Kidney (tissue), 14 donors: ENCODE results near the gene RASGRF1. TPM values are rescaled to one million over a fixed set of nuclear protein-coding genes. Genes with fewer than 3 reads are reported as not detected.

Experiments used
- DNase-seq, 5 donors: peaks; one replicate each; pipeline ENCODE4 v3.0.0-alpha.2; 2013 to 2020
- FAIRE-seq: peaks from 2 replicates; lab custom pipeline; 2012; peaks lifted over from hg19 to GRCh38; lab: Jason Lieb, UNC
- H3K27ac ChIP-seq, 2 donors: one replicate each; pipeline ENCODE4 v1.7.0; 2013; ENCODE audit warnings: low read depth in 2 of 2, low read length in 2 of 2, inconsistent platforms in 1 of 2
- H3K27me3 ChIP-seq: one replicate; pipeline ENCODE4 v1.7.1; 2013; ENCODE audit warnings: low read length, inconsistent platforms; ENCODE audit not compliant: control insufficient read depth, insufficient read depth
- H3K36me3 ChIP-seq, 3 donors: one replicate each; pipeline versions ENCODE4 v1.7.0 to v1.7.1; 2013; ENCODE audit warnings: low read length in 3 of 3, control low read depth in 1 of 3, inconsistent platforms in 1 of 3; ENCODE audit not compliant: insufficient read depth in 3 of 3, control insufficient read depth in 2 of 3
- H3K4me1 ChIP-seq, 3 donors: one replicate each; pipeline versions ENCODE4 v1.7.0 to v1.7.1; 2013; ENCODE audit warnings: low read length in 3 of 3, inconsistent platforms in 1 of 3, low read depth in 1 of 3; ENCODE audit not compliant: control insufficient read depth in 2 of 3, insufficient read depth in 2 of 3
- H3K4me3 ChIP-seq, 3 donors: one replicate each; pipeline versions ENCODE4 v1.7.0 to v1.8.1; 2013; ENCODE audit warnings: low read length in 3 of 3, control low read depth in 1 of 3, inconsistent platforms in 1 of 3
- H3K9ac ChIP-seq, 3 donors: one replicate each; pipeline versions ENCODE4 v1.7.0 to v1.7.1; 2013; ENCODE audit warnings: low read length in 3 of 3, control low read depth in 1 of 3, inconsistent platforms in 1 of 3
- H3K9me3 ChIP-seq, 3 donors: one replicate each; pipeline versions ENCODE4 v1.7.0 to v1.7.1; 2013; ENCODE audit warnings: low read length in 3 of 3, control low read depth in 1 of 3, inconsistent platforms in 1 of 3; ENCODE audit not compliant: control insufficient read depth in 2 of 3, insufficient read depth in 1 of 3
- intact Hi-C: fragments of 100-400 bp; cut with DNase I; formaldehyde crosslinking; loops from one replicate; pipeline ENCODE4 v1.11.1; 2022
- polyA plus RNA-seq: library from polyadenylated mRNA; stranded (reverse); fragments of 350-450 nt; fragmentation: Illumina TruSeq; extraction: RNeasy Lipid Tissue Mini Kit (QIAGEN cat#74804); gene quantifications from one replicate; pipeline ENCODE4 v1.2.3, GENCODE V29; 2014; ENCODE audit warnings: low read depth, low replicate concordance; ENCODE audit not compliant: insufficient read depth
- total RNA-seq: library from RNA; stranded (reverse); fragmentation: NEBNext Ultra II Directional; extraction: Animal tissue kit (Norgen Biotek cat#: 25700); gene quantifications from one replicate; pipeline ENCODE4 v1.2.1, GENCODE V29; 2021
- TF ChIP-seq, protein P1 (sequence below): IDR thresholded peaks from 3 replicates; pipeline ENCODE4 v1.5.1; 2012; ENCODE audit warnings: mild to moderate bottlenecking, moderate library complexity, borderline replicate concordance; ENCODE audit not compliant: insufficient read depth; ENCODE audit errors: extremely low read depth
- donor health status: control.
- donor health status: control.
- donor health status: control.
- donor health status: control.
- donor health status: control.
- donor health status: DM: yes; HTN: yes; CAD: no.
- donor health status: Normal renal cell carcinoma (clear cell type).

The RASGRF1 gene
- total and polyA plus RNA-seq, 2 donors from 2014 or later, result 0.98 to 4.2 TPM

DNA sequence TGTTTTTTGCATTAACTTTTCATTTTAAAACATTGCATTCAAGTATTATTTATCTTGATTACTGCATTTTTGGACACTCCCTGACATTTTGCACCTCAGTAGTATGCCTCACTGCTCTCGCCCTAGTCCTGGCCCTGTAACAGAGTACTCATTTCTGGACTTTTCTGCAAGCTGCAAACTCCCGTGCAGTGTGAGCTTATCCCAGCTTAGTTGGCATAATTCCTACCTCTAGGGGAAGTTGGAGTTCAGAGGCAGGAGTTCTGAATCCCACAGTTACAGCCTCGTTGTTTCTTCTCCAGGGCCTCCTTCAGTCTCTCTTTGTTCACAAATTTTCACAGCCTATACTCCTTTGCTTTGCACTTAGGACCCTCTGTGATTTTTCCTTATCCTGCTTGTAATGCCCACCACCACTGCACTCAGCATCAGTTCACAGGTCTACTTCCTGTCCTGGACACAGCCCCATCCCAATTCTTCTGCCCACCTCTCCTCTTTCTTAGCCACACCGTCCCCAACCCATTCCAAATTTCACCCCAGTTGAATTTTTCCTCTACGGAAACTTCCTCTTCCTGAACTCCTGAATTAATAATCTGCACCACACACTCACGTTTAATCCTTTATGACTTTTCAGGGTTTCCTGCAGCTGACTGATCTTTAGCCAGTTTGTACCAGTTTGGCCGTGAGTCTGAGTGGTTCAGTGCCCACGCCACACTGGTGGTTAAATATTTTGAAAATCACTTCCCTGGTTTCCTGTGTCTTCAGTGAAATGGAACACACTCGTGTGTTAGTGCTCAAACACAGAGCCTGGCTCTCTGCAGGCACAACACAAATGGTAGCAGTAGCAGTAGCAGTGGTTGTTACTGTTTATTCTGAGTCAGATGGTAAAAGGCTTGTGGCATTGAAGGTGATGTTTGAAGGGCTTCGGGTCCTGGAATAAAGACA, 139.4 kb downstream of the RASGRF1 start:
- no peaks in the 10 kb centered on the region for H3K36me3 ChIP-seq
- TF ChIP-seq, protein P1, sequence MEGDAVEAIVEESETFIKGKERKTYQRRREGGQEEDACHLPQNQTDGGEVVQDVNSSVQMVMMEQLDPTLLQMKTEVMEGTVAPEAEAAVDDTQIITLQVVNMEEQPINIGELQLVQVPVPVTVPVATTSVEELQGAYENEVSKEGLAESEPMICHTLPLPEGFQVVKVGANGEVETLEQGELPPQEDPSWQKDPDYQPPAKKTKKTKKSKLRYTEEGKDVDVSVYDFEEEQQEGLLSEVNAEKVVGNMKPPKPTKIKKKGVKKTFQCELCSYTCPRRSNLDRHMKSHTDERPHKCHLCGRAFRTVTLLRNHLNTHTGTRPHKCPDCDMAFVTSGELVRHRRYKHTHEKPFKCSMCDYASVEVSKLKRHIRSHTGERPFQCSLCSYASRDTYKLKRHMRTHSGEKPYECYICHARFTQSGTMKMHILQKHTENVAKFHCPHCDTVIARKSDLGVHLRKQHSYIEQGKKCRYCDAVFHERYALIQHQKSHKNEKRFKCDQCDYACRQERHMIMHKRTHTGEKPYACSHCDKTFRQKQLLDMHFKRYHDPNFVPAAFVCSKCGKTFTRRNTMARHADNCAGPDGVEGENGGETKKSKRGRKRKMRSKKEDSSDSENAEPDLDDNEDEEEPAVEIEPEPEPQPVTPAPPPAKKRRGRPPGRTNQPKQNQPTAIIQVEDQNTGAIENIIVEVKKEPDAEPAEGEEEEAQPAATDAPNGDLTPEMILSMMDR, result no peak
- no peak for FAIRE-seq
- intact Hi-C loops, result no loop called here
- peaks cover 3 to 19% (median 17%) of the 10 kb centered on the region in 3 donors for H3K4me1 ChIP-seq
- peak in 3 of 5 donors; percentile 23 to 65 (median 45) for DNase-seq
- H3K9me3 ChIP-seq, result no peaks in the 10 kb centered on the region
- no peaks in the 10 kb centered on the region for H3K27me3 ChIP-seq
- H3K4me3 ChIP-seq, result peak overlapping the region in 1 of 3 donors; percentile 27
- peak overlapping the region; percentile 86 to 95 for H3K27ac ChIP-seq
- peak overlapping the region in 1 of 3 donors; percentile 72 for H3K9ac ChIP-seq

DNA sequence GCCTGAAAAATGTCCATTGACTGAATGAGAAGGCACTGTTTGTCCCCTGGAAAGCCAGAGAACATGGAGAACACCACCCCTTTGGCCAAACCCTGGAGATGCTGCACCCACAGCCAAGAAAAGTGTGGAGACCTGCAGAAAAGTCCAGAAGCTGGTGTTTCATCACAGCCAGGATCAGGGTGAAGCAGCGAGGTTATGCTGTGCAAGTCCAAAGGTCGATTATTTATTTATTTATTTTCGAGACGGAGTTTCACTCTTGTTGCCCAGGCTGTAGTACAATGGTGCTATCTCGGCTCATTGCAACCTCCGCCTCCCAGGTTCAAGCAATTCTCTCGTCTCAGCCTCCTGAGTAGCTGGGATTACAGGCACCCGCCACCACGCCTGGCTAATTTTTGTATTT, 140.2 kb downstream of the RASGRF1 start:
- Histone ChIP-seq H3K9me3 (no peaks in the 10 kb centered on the region), H3K27me3 (no peaks in the 10 kb centered on the region), H3K27ac (peak overlapping the region; percentile 86 to 95), H3K4me3 (no peak overlapping the region), H3K9ac (no peak overlapping the region), H3K36me3 (no peaks in the 10 kb centered on the region), H3K4me1 (peaks cover 3 to 19% (median 17%) of the 10 kb centered on the region in 3 donors)
- DNase-seq (no peak), FAIRE-seq (no peak)
- TF ChIP-seq, protein P1, result no peak
- intact Hi-C loops, result no loop called here

DNA sequence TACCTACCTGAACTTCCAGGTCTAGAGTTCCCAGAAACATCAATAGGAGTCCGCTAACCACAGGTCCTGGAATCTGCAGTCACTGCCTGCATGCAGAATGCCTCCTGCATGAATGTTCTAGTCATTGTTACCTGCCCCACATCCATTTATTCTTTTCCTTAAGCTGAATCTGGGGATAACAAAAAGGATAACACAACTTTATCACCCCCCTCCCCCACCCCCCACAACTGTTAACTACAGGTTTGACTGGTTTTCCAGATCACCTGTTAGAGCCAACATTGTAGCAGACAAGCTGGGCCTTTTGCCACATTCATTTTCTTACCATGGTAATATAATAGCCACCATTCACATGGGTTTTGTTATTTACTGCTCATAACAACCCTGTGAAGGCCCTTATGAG, 141.1 kb downstream of the RASGRF1 start:
- Histone ChIP-seq H3K9ac (no peak overlapping the region), H3K4me1 (peaks cover 3 to 19% (median 17%) of the 10 kb centered on the region in 3 donors), H3K9me3 (no peaks in the 10 kb centered on the region), H3K27me3 (no peaks in the 10 kb centered on the region), H3K4me3 (no peak overlapping the region), H3K36me3 (no peaks in the 10 kb centered on the region), H3K27ac (peak overlapping the region in 1 of 2 donors; percentile 95)
- intact Hi-C loops, result no loop called here
- TF ChIP-seq, protein P1, result no peak
- DNase-seq (no peak), FAIRE-seq (no peak)
